HepG2 (cell line): ENCODE data around the gene VAMP5. TPM values are rescaled to one million over a fixed set of nuclear protein-coding genes. Genes with fewer than 3 reads are reported as not detected.
A peak's percentile ranks its signal among the peaks of the same experiment; 100 is the strongest.

Source experiments
- ATAC-seq: fragments of 200-7000 bp; cut with Tn5 transposase; 3 replicates; pipeline ENCODE4 v1.9.1; 2020; ENCODE audit warnings: mild to moderate bottlenecking, moderate library complexity
- BruUV-seq: library from RNA; stranded (reverse); fragments of 400-500 nt; replicated peaks from 2 replicates; lab custom pipeline; 2021; lab: Mats Ljungman, UMichigan
- CTCF ChIA-PET: fragments of 300-600 bp; formaldehyde crosslinking; extraction: SDS; loops from one replicate; lab custom pipeline; 2021; ENCODE audit warnings: low total read pairs, inconsistent platforms, low intra/inter-chr PET ratio; lab: Yijun Ruan, JAX
- POLR2A ChIA-PET: fragments of 350-600 bp; sonication (Branson Sonifier 250); formaldehyde crosslinking; loops from one replicate; lab custom pipeline; 2020; ENCODE audit warnings: antibody characterized with exemption, inconsistent platforms; lab: Yijun Ruan, JAX
- DNase-seq: peaks from one replicate; pipeline ENCODE4 v3.0.0-alpha.2; 2015; ENCODE audit warnings: low spot score
- FAIRE-seq: peaks from 3 replicates; lab custom pipeline; 2011; peaks lifted over from hg19 to GRCh38; lab: Jason Lieb, UNC
- H2AFZ ChIP-seq: one replicate; pipeline ENCODE4 v1.6.1; 2011; ENCODE audit warnings: low read length, inconsistent platforms
- H3K27ac ChIP-seq: fragments of 300-600 bp; 3 replicates; pipeline ENCODE4 v1.8.0; 2011; ENCODE audit warnings: mixed run types, mild to moderate bottlenecking, mixed read lengths, low read length, inconsistent platforms; ENCODE audit not compliant: insufficient read depth; ENCODE audit errors: extremely low read length
- H3K27me3 ChIP-seq, 2 experiments: fragments of 200-600 bp in 1 of 2; 2 replicates in 1 of 2; 3 replicates in 1 of 2; pipeline versions ENCODE4 v1.6.0 to v1.8.0; 2011; ENCODE audit warnings: low read length in 2 of 2, mild to moderate bottlenecking in 2 of 2, moderate library complexity in 2 of 2, inconsistent platforms in 1 of 2; ENCODE audit not compliant: insufficient read depth in 2 of 2, control insufficient read depth in 1 of 2
- H3K36me3 ChIP-seq, 2 experiments: fragments of 200-600 bp in 1 of 2; replicated peaks in 1 of 2; 2 replicates in 1 of 2; 3 replicates in 1 of 2; pipeline versions ENCODE4 v1.5.1 to v1.8.0; 2011; ENCODE audit warnings: low read length in 2 of 2, inconsistent platforms in 1 of 2; ENCODE audit not compliant: insufficient read depth in 2 of 2, control insufficient read depth in 1 of 2
- H3K4me1 ChIP-seq: 2 replicates; pipeline ENCODE4 v1.5.1; 2012; ENCODE audit warnings: low read length, inconsistent platforms; ENCODE audit not compliant: insufficient read depth
- H3K4me2 ChIP-seq: 2 replicates; pipeline ENCODE4 v1.6.0; 2011; ENCODE audit warnings: low read depth, low read length, inconsistent platforms
- H3K4me3 ChIP-seq, 3 experiments: fragments of 200-600 bp in 1 of 3; sonication (generic), shearing (Covaris generic) in 1 of 3; replicated peaks in 1 of 3; 2 replicates each; pipeline ENCODE4 v1.5.1; 2011 to 2016; ENCODE audit warnings: low read length in 3 of 3, inconsistent platforms in 2 of 3, low read depth in 2 of 3, mild to moderate bottlenecking in 2 of 3, control low read depth in 1 of 3, mixed read lengths in 1 of 3; ENCODE audit not compliant: insufficient read depth in 1 of 3
- H3K79me2 ChIP-seq: one replicate; pipeline ENCODE4 v1.6.1; 2011; ENCODE audit warnings: low read length, inconsistent platforms; ENCODE audit not compliant: insufficient read depth
- H3K9ac ChIP-seq: 2 replicates; pipeline ENCODE4 v1.6.0; 2011; ENCODE audit warnings: mild to moderate bottlenecking, low read depth, low read length, inconsistent platforms; ENCODE audit not compliant: insufficient read depth
- H3K9me3 ChIP-seq: 2 replicates; pipeline ENCODE4 v1.5.1; 2012; ENCODE audit warnings: mild to moderate bottlenecking, low read length
- H4K20me1 ChIP-seq: 2 replicates; pipeline ENCODE4 v1.6.0; 2011; ENCODE audit warnings: inconsistent platforms, mild to moderate bottlenecking, low read length, moderate library complexity; ENCODE audit not compliant: insufficient read depth
- CENPX ChIP-seq: sonication (generic); formaldehyde crosslinking; IDR thresholded peaks from 2 replicates; pipeline ENCODE4 v1.9.0; 2021; ENCODE audit warnings: mild to moderate bottlenecking, missing genetic modification reagents, moderate library complexity
- DBP ChIP-seq: sonication (generic); formaldehyde crosslinking; IDR thresholded peaks from 2 replicates; pipeline ENCODE4 v1.4.0; 2020; ENCODE audit warnings: missing genetic modification reagents; ENCODE audit errors: not compliant biosample characterization
- GZF1 ChIP-seq: sonication (generic); formaldehyde crosslinking; IDR thresholded peaks from 2 replicates; pipeline ENCODE4 v1.5.1; 2020; ENCODE audit warnings: mild to moderate bottlenecking, missing genetic modification reagents
- HIVEP1 ChIP-seq: sonication (generic); formaldehyde crosslinking; IDR thresholded peaks from 2 replicates; pipeline ENCODE4 v1.4.0; 2020; ENCODE audit warnings: mild to moderate bottlenecking, missing genetic modification reagents
- HNF4A ChIP-seq: sonication (generic); formaldehyde crosslinking; IDR thresholded peaks from 2 replicates; pipeline ENCODE4 v1.4.0; 2020; ENCODE audit warnings: missing genetic modification reagents
- HNF4G ChIP-seq, 2 experiments: sonication (generic) in 1 of 2; formaldehyde crosslinking in 1 of 2; IDR thresholded peaks; 2 replicates each; pipeline versions ENCODE4 v1.4.0 to v1.6.1; 2011 to 2020; ENCODE audit warnings: borderline replicate concordance in 2 of 2, low read depth in 2 of 2, mild to moderate bottlenecking in 2 of 2, low read length in 1 of 2, missing genetic modification reagents in 1 of 2, moderate library complexity in 1 of 2
- JUNB ChIP-seq: sonication (generic); formaldehyde crosslinking; IDR thresholded peaks from 2 replicates; pipeline ENCODE4 v1.8.0; 2022; ENCODE audit warnings: missing genetic modification reagents, mild to moderate bottlenecking, borderline replicate concordance
- MYC ChIP-seq: sonication (generic); formaldehyde crosslinking; IDR thresholded peaks from 2 replicates; pipeline ENCODE4 v1.9.0; 2021; ENCODE audit warnings: missing genetic modification reagents, borderline replicate concordance
- NFE2 ChIP-seq: sonication (generic); formaldehyde crosslinking; IDR thresholded peaks from 2 replicates; pipeline ENCODE4 v1.4.0; 2020; ENCODE audit warnings: missing genetic modification reagents
- TCF12 ChIP-seq, 2 experiments: fragments of 450-650 bp in 1 of 2; sonication (generic) in 1 of 2; formaldehyde crosslinking in 1 of 2; IDR thresholded peaks; 2 replicates each; pipeline versions ENCODE4 v1.6.1 to v1.8.0; 2017 to 2022; ENCODE audit warnings: antibody characterized with exemption in 1 of 2, mild to moderate bottlenecking in 1 of 2, missing genetic modification reagents in 1 of 2, moderate library complexity in 1 of 2
- THAP7 ChIP-seq: sonication (generic); formaldehyde crosslinking; IDR thresholded peaks from 2 replicates; pipeline ENCODE4 v1.8.1; 2023; ENCODE audit warnings: mild to moderate bottlenecking, missing genetic modification reagents
- ZC3H4 ChIP-seq: sonication (generic); formaldehyde crosslinking; IDR thresholded peaks from 2 replicates; pipeline ENCODE4 v1.4.0; 2020; ENCODE audit warnings: missing genetic modification reagents, borderline replicate concordance
- ZNF180 ChIP-seq: sonication (generic); formaldehyde crosslinking; IDR thresholded peaks from 2 replicates; pipeline ENCODE4 v1.4.0; 2020; ENCODE audit warnings: low read depth, missing genetic modification reagents, borderline replicate concordance
- ZNF207 ChIP-seq: fragments of 450-650 bp; IDR thresholded peaks from 2 replicates; pipeline ENCODE4 v1.6.1; 2016; ENCODE audit warnings: antibody characterized with exemption, borderline replicate concordance
- ZNF333 ChIP-seq: sonication (generic); formaldehyde crosslinking; IDR thresholded peaks from 2 replicates; pipeline ENCODE4 v1.4.0; 2020; ENCODE audit warnings: mild to moderate bottlenecking, missing genetic modification reagents, borderline replicate concordance
- ZNF530 ChIP-seq: sonication (generic); formaldehyde crosslinking; IDR thresholded peaks from 2 replicates; pipeline ENCODE4 v1.5.0; 2020; ENCODE audit warnings: low read depth, mild to moderate bottlenecking, missing genetic modification reagents
- ZNF570 ChIP-seq: sonication (generic); formaldehyde crosslinking; IDR thresholded peaks from 2 replicates; pipeline ENCODE4 v1.4.0; 2020; ENCODE audit warnings: mild to moderate bottlenecking, missing genetic modification reagents, borderline replicate concordance
- ZXDC ChIP-seq: sonication (generic); formaldehyde crosslinking; IDR thresholded peaks from 2 replicates; pipeline ENCODE4 v1.5.0; 2020; ENCODE audit warnings: mild to moderate bottlenecking, missing genetic modification reagents
- WGBS: methylation state at CpG from one replicate; pipeline ENCODE4 v1.1.6; 2017; ENCODE audit warnings: low lambda C conversion rate; 5-methylcytosine and 5-hydroxymethylcytosine counted together
- in situ Hi-C: cut with HindIII; loops from 2 replicates; pipeline ENCODE4 v1.10.0; 2017; ENCODE audit warnings: low pct_unique_long_range_greater_than_20kb; ENCODE audit not compliant: extremely low pct_ligation_motif_present
- intact Hi-C: fragments of 100-400 bp; cut with micrococcal nuclease; formaldehyde crosslinking; loops from one replicate; pipeline ENCODE4 v1.10.0; 2022; ENCODE audit not compliant: unreplicated experiment
- polyA plus RNA-seq, 8 experiments: library from polyadenylated mRNA; depleted of rRNA in 3 of 8; stranded (reverse) in 7 of 8; unstranded in 1 of 8; fragments of >200 nt; fragmentation: Illumina TruSeq in 4 of 8; extraction: Trizol in 4 of 8; gene quantifications; 2 replicates each; pipeline versions ENCODE4 v1.2.1 to v1.2.3, GENCODE V29; 2011 to 2016; ENCODE audit warnings: low read depth in 4 of 8, missing spikeins in 1 of 8, mixed read lengths in 1 of 8; ENCODE audit not compliant: insufficient read depth in 1 of 8
- total RNA-seq, 5 experiments: library from RNA; depleted of rRNA; stranded (reverse); fragments of >200 nt; fragmentation: Illumina TruSeq; extraction: Trizol; gene quantifications; 2 replicates each; pipeline ENCODE4 v1.2.3, GENCODE V29; 2016; ENCODE audit warnings: low read depth in 1 of 5

Gene VAMP5
- total and polyA plus RNA-seq, 2 of the 13 experiments (the other 11 are each of a cell fraction or from before 2014, with no cell fraction given): 7.2 to 56.7 TPM

DNA sequence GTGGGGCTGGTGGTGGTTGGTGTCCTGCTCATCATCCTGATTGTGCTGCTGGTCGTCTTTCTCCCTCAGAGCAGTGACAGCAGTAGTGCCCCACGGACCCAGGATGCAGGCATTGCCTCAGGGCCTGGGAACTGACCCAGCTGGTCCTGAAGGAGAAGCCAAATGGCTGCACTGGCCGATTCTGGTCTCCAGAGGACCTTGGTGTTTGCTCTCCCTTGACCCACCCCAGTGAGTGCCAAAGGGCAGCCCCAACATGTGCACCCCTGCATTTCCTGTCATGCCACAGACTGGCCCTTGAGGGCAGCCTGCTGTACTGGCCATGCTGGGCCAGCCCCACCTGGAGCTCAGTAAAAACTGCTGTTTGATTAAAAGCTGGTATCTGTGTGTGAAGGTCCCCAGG is 8.8 kb downstream of the VAMP5 start (continued):
- TF ChIP-seq HNF4A (peak; percentile 85), MYC (CRISPR knock-in tag) (peak; percentile 69; the same call in 1 of the 2 replicates), HIVEP1 (CRISPR knock-in tag) (peak; percentile 32; the same call in 1 of the 2 replicates), ZC3H4 (CRISPR knock-in tag) (no peak), JUNB (CRISPR knock-in tag) (no peak), GZF1 (CRISPR knock-in tag) (no peak), DBP (no peak)

GRCh38 chr2:85594715-85595300 is 10.6 kb downstream of the VAMP5 start:
- Histone ChIP-seq H3K9me3 (no peaks in the 10 kb centered on the region), H3K27me3 (no peaks in the 10 kb centered on the region; a peak in 1 of 5 replicates), H3K4me2 (peak overlapping the region; percentile 94), H4K20me1 (0 out of 2 replicates have a peak, but pooled peaks cover 3% of the 10 kb centered on the region), H3K4me1 (peaks cover 86% of the 10 kb centered on the region), H2AFZ (no peak overlapping the region), H3K4me3 (peak overlapping the region; percentile 88 to 97 (median 90)), H3K36me3 (peaks cover 2 to 24% of the 10 kb centered on the region in 2 experiments), H3K9ac (peak overlapping the region; percentile 85), H3K27ac (peak overlapping the region; percentile 80), H3K79me2 (peaks cover 29% of the 10 kb centered on the region)
- POLR2A ChIA-PET: interaction anchor here (0.6 to 25.9 kb wide), 19 partner anchors 2 to 287 kb away, joined by 3 to 795 read pairs (median 5); partner anchors contain the start of genes C2orf68, GGCX, MAT2A and RNF181
- DNase-seq (no peak), FAIRE-seq (no peak), ATAC-seq (peak; percentile 3)
- CTCF ChIA-PET: no interaction called here
- in situ Hi-C loops: no loop called here
- TSS peak; percentile 63 for BruUV-seq
- 10% methylated on average over 9 of the region's 13 CpGs for WGBS
- intact Hi-C loops: loop anchor here (1.0 to 5.0 kb wide), 2 partner anchors 10 to 173 kb away; no protein-coding TSS in a partner anchor
- TF ChIP-seq CENPX: no peak
- no peak for TF ChIP-seq ZXDC (CRISPR knock-in tag)
- TF ChIP-seq ZNF207: no peak
- TF ChIP-seq THAP7 (CRISPR knock-in tag): peak; percentile 16; the same call in 1 of the 2 replicates
- no peak for TF ChIP-seq TCF12 (IDR thresholded peaks at IDR 0.05)
- TF ChIP-seq TCF12 (CRISPR knock-in tag; IDR thresholded peaks at IDR 0.05): 0 out of 2 replicates have a peak, but pooled peaks have one; percentile 48
- 0 out of 2 replicates have a peak, but pooled peaks have one; percentile 64 for TF ChIP-seq ZNF530 (CRISPR knock-in tag)
- no peak for TF ChIP-seq NFE2
- no peak for TF ChIP-seq HNF4G (IDR thresholded peaks at IDR 0.05; ENCODE audit: borderline replicate concordance, low read depth, low read length)
- 0 out of 2 replicates have a peak, but pooled peaks have one; percentile 5 for TF ChIP-seq HNF4G (CRISPR knock-in tag; IDR thresholded peaks at IDR 0.05; ENCODE audit: borderline replicate concordance, low read depth)
- 0 out of 2 replicates have a peak, but pooled peaks have one; percentile 37 for TF ChIP-seq ZNF333 (CRISPR knock-in tag)
- TF ChIP-seq ZNF570 (CRISPR knock-in tag): no peak
- TF ChIP-seq ZNF180 (CRISPR knock-in tag): no peak
